Endothelial cell of umbilical vein (primary cell): ENCODE measurements around the gene CIB4. TPM values are rescaled to one million over a fixed set of nuclear protein-coding genes. Genes with fewer than 3 reads are reported as not detected.

Source experiments
- BruUV-seq: library from RNA; stranded (reverse); fragments of 400-500 nt; replicated peaks from 2 replicates; lab custom pipeline; 2021; lab: Mats Ljungman, UMichigan
- CTCF ChIA-PET: fragments of 300-600, 350-600 bp; sonication (Branson Sonifier 250); formaldehyde crosslinking; loops from one replicate; lab custom pipeline; 2021; ENCODE audit warnings: antibody characterized with exemption, inconsistent platforms; lab: Charles Lee
- POLR2A ChIA-PET: fragments of 300-600, 350-600 bp; sonication (Branson Sonifier 250); formaldehyde crosslinking; loops from one replicate; lab custom pipeline; 2021; ENCODE audit warnings: antibody characterized with exemption, inconsistent platforms; lab: Charles Lee
- DNase-seq: peaks from one replicate; pipeline ENCODE4 v3.0.0-alpha.2; 2011; ENCODE audit warnings: low read depth, low spot score
- FAIRE-seq: peaks from 2 replicates; lab custom pipeline; 2011; peaks lifted over from hg19 to GRCh38; lab: Jason Lieb, UNC
- H2AFZ ChIP-seq: 2 replicates; pipeline ENCODE4 v1.6.0; 2012; ENCODE audit warnings: low read depth, low read length, control low read depth, inconsistent platforms
- H3K27ac ChIP-seq: 2 replicates; pipeline ENCODE4 v1.5.1; 2011; ENCODE audit warnings: low read depth, mild to moderate bottlenecking, control low read depth, low read length, moderate library complexity; ENCODE audit not compliant: insufficient read depth
- H3K27me3 ChIP-seq, 2 experiments: 2 replicates each; pipeline versions ENCODE4 v1.6.0 to v1.6.1; 2011; ENCODE audit warnings: low read length in 2 of 2, mixed read lengths in 1 of 2; ENCODE audit not compliant: control insufficient read depth in 2 of 2, insufficient read depth in 2 of 2
- H3K36me3 ChIP-seq, 2 experiments: 2 replicates in 1 of 2; 3 replicates in 1 of 2; pipeline ENCODE4 v1.5.1; 2011; ENCODE audit warnings: low read length in 2 of 2, mild to moderate bottlenecking in 1 of 2, moderate library complexity in 1 of 2; ENCODE audit not compliant: control insufficient read depth in 2 of 2, insufficient read depth in 2 of 2; ENCODE audit errors: extremely low read depth in 1 of 2
- H3K4me1 ChIP-seq: 3 replicates; pipeline ENCODE4 v1.5.1; 2011; ENCODE audit warnings: mild to moderate bottlenecking, low read length; ENCODE audit not compliant: control insufficient read depth, insufficient read depth; ENCODE audit errors: extremely low read depth
- H3K4me2 ChIP-seq: 2 replicates; pipeline ENCODE4 v1.6.1; 2011; ENCODE audit warnings: low read length, control low read depth, mixed read lengths; ENCODE audit not compliant: insufficient read depth
- H3K4me3 ChIP-seq, 3 experiments: fragments of 200-600 bp in 1 of 3; sonication (generic), shearing (Covaris generic) in 1 of 3; replicated peaks in 1 of 3; 2 replicates each; pipeline ENCODE4 v1.5.1; 2011 to 2016; ENCODE audit warnings: control low read depth in 3 of 3, low read length in 3 of 3, mild to moderate bottlenecking in 2 of 3, inconsistent platforms in 1 of 3, low read depth in 1 of 3, moderate library complexity in 1 of 3; ENCODE audit not compliant: insufficient read depth in 1 of 3
- H3K79me2 ChIP-seq: 2 replicates; pipeline ENCODE4 v1.6.0; 2012; ENCODE audit warnings: low read length, inconsistent platforms; ENCODE audit not compliant: control insufficient read depth, insufficient read depth
- H3K9ac ChIP-seq: replicated peaks from 2 replicates; pipeline ENCODE3; 2011; ENCODE audit warnings: low read length, control low read depth; ENCODE audit not compliant: insufficient read depth; ENCODE audit errors: extremely low read depth
- H3K9me1 ChIP-seq: replicated peaks from 3 replicates; pipeline ENCODE4 v1.6.0; 2011; ENCODE audit warnings: mild to moderate bottlenecking, low read length; ENCODE audit not compliant: control insufficient read depth, insufficient read depth; ENCODE audit errors: extremely low read depth
- H3K9me3 ChIP-seq: replicated peaks from 2 replicates; pipeline ENCODE4 v1.5.1; 2012; ENCODE audit warnings: low read length, inconsistent platforms; ENCODE audit not compliant: control insufficient read depth, insufficient read depth
- H4K20me1 ChIP-seq: replicated peaks from 2 replicates; pipeline ENCODE3; 2011; ENCODE audit warnings: mild to moderate bottlenecking, low read length; ENCODE audit not compliant: control insufficient read depth, insufficient read depth; ENCODE audit errors: extremely low read depth
- CTCF ChIP-seq, 2 donors: IDR thresholded peaks; 1 replicate in 1 of 2; 2 replicates in 1 of 2; pipeline ENCODE4 v1.5.1; 2011; ENCODE audit warnings: low read length in 2 of 2, mild to moderate bottlenecking in 2 of 2, moderate library complexity in 2 of 2, control low read depth in 1 of 2, inconsistent platforms in 1 of 2, low read depth in 1 of 2; ENCODE audit not compliant: insufficient read depth in 1 of 2; ENCODE audit errors: extremely low read depth in 1 of 2
- EZH2 ChIP-seq: IDR thresholded peaks from 2 replicates; pipeline ENCODE4 v1.6.1; 2012; ENCODE audit warnings: borderline replicate concordance, low read depth, mild to moderate bottlenecking, moderate library complexity, low read length, inconsistent platforms; ENCODE audit not compliant: severe bottlenecking
- FOS ChIP-seq: IDR thresholded peaks from 2 replicates; pipeline ENCODE4 v1.6.1; 2011; ENCODE audit warnings: mild to moderate bottlenecking, low read length, moderate library complexity, borderline replicate concordance; ENCODE audit not compliant: insufficient read depth
- GATA2 ChIP-seq: IDR thresholded peaks from 2 replicates; pipeline ENCODE4 v1.7.0; 2011; ENCODE audit warnings: low read depth, mild to moderate bottlenecking, moderate library complexity, mixed read lengths, low read length; ENCODE audit not compliant: insufficient read length, insufficient read depth
- JUN ChIP-seq: IDR thresholded peaks from 2 replicates; pipeline ENCODE4 v1.6.1; 2011; ENCODE audit warnings: borderline replicate concordance, low read depth; ENCODE audit not compliant: insufficient read length, insufficient read depth
- MAX ChIP-seq: IDR thresholded peaks from 2 replicates; pipeline ENCODE4 v1.6.1; 2011; ENCODE audit not compliant: insufficient read depth, insufficient read length
- MYC ChIP-seq: IDR thresholded peaks from one replicate; pipeline ENCODE4 v1.6.1; 2011; ENCODE audit warnings: mild to moderate bottlenecking, low read depth, low read length
- POLR2A ChIP-seq: IDR thresholded peaks from 2 replicates; pipeline ENCODE4 v1.6.1; 2012; ENCODE audit warnings: low read depth, mild to moderate bottlenecking, control low read depth, low read length
- POLR2AphosphoS5 ChIP-seq: IDR thresholded peaks from 2 replicates; pipeline ENCODE4 v1.6.1; 2012; ENCODE audit warnings: low read depth, mild to moderate bottlenecking, control low read depth, low read length, moderate library complexity; ENCODE audit not compliant: insufficient read depth
- dilution Hi-C: fragments of 300-500 bp; cut with MboI; formaldehyde crosslinking; loops from one replicate; pipeline ENCODE4 v1.15.0; 2019; ENCODE audit warnings: low sequenced_read_pairs; ENCODE audit not compliant: extremely low pct_ligation_motif_present
- intact Hi-C: fragments of 100-400 bp; cut with micrococcal nuclease; formaldehyde crosslinking; loops from one replicate; pipeline ENCODE4 v1.10.0; 2022
- polyA plus RNA-seq, 4 experiments: library from polyadenylated mRNA; depleted of rRNA in 3 of 4; stranded (reverse) in 3 of 4; unstranded in 1 of 4; fragments of >200 nt; gene quantifications; 2 replicates each; pipeline versions ENCODE4 v1.2.1 to v1.2.3, GENCODE V29; 2011 to 2012; ENCODE audit warnings: missing spikeins in 1 of 4
- total RNA-seq: library from RNA; stranded (reverse); gene quantifications from 2 replicates; pipeline ENCODE4 v1.2.3, GENCODE V29; 2021

The CIB4 gene
- total and polyA plus RNA-seq, 2 donors (not counting 3 experiments of a cell fraction or from before 2014, with no cell fraction given): not detected

- no peaks in the 10 kb centered on the region for H3K4me1 ChIP-seq
- no TSS peak for BruUV-seq
- H3K79me2 ChIP-seq: no peaks in the 10 kb centered on the region
- TF ChIP-seq MYC (no peak), CTCF (IDR thresholded peaks at IDR 0.05; ENCODE audit: extremely low read depth in 1 of 2, insufficient read depth in 1 of 2, low read depth in 1 of 2, low read length in 2 of 2) (no peak), POLR2AphosphoS5 (no peak), JUN (no peak), FOS (no peak), EZH2 (no peak), GATA2 (no peak), MAX (no peak), POLR2A (no peak)
- H3K27ac ChIP-seq: no peak overlapping the region
- intact Hi-C loops (no loop called here), dilution Hi-C loops (no loop called here)
- no peaks in the 10 kb centered on the region for H3K9me3 ChIP-seq
- FAIRE-seq: no peak
- no peaks in the 10 kb centered on the region for H3K36me3 ChIP-seq
- DNase-seq: no peak
- H3K27me3 ChIP-seq: peaks cover 9 to 10% of the 10 kb centered on the region in 2 experiments
- no peaks in the 10 kb centered on the region for H3K9me1 ChIP-seq
- no peak overlapping the region for H3K4me3 ChIP-seq
- CTCF ChIA-PET: interaction anchor here (1.1 kb wide), 1 partner anchor 76 kb away, joined by 4 read pairs; no protein-coding TSS in a partner anchor
- H2AFZ ChIP-seq: no peak overlapping the region
- no peaks in the 10 kb centered on the region for H4K20me1 ChIP-seq
- POLR2A ChIA-PET: no interaction called here
- no peak overlapping the region for H3K4me2 ChIP-seq
- H3K9ac ChIP-seq: no peak overlapping the region
Observed at GRCh38 chr2:26668856-26669750, 27.9 kb upstream of the CIB4 start.
